ENCODE results near the gene RNF214.
"Not testable (repeated sequence)": the region's sequence is repeated elsewhere in the genome, so short reads cannot be mapped to it uniquely, and the experiment has no call there.

The RNF214 gene

GRCh38 chr11:117318738-117319137 lies 86.3 kb downstream of the RNF214 start:
- no peak for DNase-seq

GRCh38 chr11:117319214-117319840 lies 86.9 kb downstream of the RNF214 start:
- no peak for DNase-seq

- not testable (repeated sequence) for DNase-seq
Measured at GRCh38 chr11:117327255-117327566, 94.7 kb downstream of the RNF214 start.

GRCh38 chr11:117327567-117328374 lies 95.3 kb downstream of the RNF214 start, which contains the start of gene CEP164:
Gene CEP164 (plus strand): TSS chr11:117327854. CDS start chr11:117338587, 10,733 bp downstream.
- DNase-seq = peak; percentile 93 to 95

- no peak for DNase-seq
Measured at GRCh38 chr11:117328375-117329010, 96.0 kb downstream of the RNF214 start.

DNA sequence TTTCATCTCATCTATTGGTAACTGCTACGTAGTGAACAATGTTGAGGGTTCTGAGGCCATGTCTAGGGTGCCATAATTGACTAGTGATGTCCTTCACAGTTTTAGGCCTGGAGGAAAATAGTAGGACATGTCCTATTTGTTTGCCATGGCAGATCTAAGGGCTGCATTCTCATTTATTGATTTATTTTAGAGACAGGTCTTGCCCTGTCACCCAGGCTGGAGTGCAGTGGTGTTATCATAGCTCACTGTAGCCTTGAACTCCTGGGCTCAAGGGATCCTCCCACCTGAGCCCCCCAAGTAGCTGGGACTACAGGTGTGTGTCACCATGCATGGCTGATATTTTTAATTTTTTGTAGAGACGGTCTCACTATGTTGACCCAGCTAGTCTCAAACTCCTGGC lies 100.4 kb downstream of the RNF214 start:
- no peak for DNase-seq

- DNase-seq = no peak
Measured at GRCh38 chr11:117333917-117334316, 101.4 kb downstream of the RNF214 start.

- no peak for DNase-seq
Measured at GRCh38 chr11:117334896-117335295, 102.4 kb downstream of the RNF214 start.

DNA sequence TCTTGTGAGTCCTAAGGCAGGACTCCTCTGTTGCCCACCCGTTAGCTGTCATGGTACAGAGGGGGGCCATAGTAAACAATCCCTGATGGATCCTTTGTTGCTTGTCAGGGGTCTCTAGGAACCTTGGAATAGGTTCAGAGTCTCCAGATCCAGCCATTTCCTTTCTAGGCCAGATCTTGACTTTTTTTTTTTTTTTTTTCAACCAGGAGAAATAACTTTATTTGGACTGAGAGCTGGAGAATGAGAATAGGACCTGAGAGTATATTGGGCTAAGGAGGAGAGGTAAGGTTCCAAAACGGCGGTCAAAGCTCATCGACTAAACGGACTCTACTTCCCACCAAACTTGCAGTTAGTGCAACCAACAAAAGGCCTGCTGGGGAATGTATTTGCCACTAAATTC lies 102.9 kb downstream of the RNF214 start:
- no peak for DNase-seq

Data from activated T-cell treated with anti-CD3 and anti-CD28 coated beads, Interleukin-2, amount 50 U/mL, for 48 hours (primary cell).